Glutamatergic neuron (in vitro differentiated cells): ENCODE results near the gene TMC8. TPM values are rescaled to one million over a fixed set of nuclear protein-coding genes. Genes with fewer than 3 reads are reported as not detected.

Experiments
- DNase-seq: peaks from one replicate; pipeline ENCODE4 v3.0.0; 2022
- H3K27ac Mint-ChIP-seq: one replicate; pipeline ENCODE4 v1.8.0; 2020; ENCODE audit warnings: mild to moderate bottlenecking, mixed read lengths, inconsistent platforms; ENCODE audit not compliant: unreplicated experiment
- H3K27me3 Mint-ChIP-seq: one replicate; pipeline ENCODE4 v1.8.0; 2020; ENCODE audit warnings: mild to moderate bottlenecking, moderate library complexity, mixed read lengths, inconsistent platforms; ENCODE audit not compliant: unreplicated experiment
- H3K36me3 Mint-ChIP-seq: one replicate; pipeline ENCODE4 v1.8.0; 2020; ENCODE audit warnings: mild to moderate bottlenecking, mixed read lengths, inconsistent platforms; ENCODE audit not compliant: unreplicated experiment
- H3K4me1 Mint-ChIP-seq: one replicate; pipeline ENCODE4 v1.8.0; 2020; ENCODE audit warnings: mild to moderate bottlenecking, low read depth, mixed read lengths, inconsistent platforms; ENCODE audit not compliant: unreplicated experiment
- H3K4me3 Mint-ChIP-seq: one replicate; pipeline ENCODE4 v1.8.0; 2020; ENCODE audit warnings: mild to moderate bottlenecking, mixed read lengths, inconsistent platforms; ENCODE audit not compliant: unreplicated experiment
- H3K9me3 Mint-ChIP-seq: one replicate; pipeline ENCODE4 v1.8.0; 2020; ENCODE audit warnings: mild to moderate bottlenecking, moderate library complexity, mixed read lengths, inconsistent platforms; ENCODE audit not compliant: unreplicated experiment
- total RNA-seq: library from RNA; stranded (reverse); fragmentation: NEBNext Ultra II Directional; extraction: Animal tissue kit (Norgen Biotek cat#: 25700); gene quantifications from one replicate; pipeline ENCODE4 v1.2.1, GENCODE V29; 2021; ENCODE audit not compliant: unreplicated experiment
- TF ChIP-seq, protein P1 (sequence below): fragments of 200-600 bp; sonication (generic); IDR thresholded peaks from one replicate; pipeline ENCODE4 v1.5.0; 2021; ENCODE audit not compliant: partially characterized antibody, unreplicated experiment

The TMC8 gene
- total RNA-seq, 1 donor from 2014 or later, result not detected

DNA sequence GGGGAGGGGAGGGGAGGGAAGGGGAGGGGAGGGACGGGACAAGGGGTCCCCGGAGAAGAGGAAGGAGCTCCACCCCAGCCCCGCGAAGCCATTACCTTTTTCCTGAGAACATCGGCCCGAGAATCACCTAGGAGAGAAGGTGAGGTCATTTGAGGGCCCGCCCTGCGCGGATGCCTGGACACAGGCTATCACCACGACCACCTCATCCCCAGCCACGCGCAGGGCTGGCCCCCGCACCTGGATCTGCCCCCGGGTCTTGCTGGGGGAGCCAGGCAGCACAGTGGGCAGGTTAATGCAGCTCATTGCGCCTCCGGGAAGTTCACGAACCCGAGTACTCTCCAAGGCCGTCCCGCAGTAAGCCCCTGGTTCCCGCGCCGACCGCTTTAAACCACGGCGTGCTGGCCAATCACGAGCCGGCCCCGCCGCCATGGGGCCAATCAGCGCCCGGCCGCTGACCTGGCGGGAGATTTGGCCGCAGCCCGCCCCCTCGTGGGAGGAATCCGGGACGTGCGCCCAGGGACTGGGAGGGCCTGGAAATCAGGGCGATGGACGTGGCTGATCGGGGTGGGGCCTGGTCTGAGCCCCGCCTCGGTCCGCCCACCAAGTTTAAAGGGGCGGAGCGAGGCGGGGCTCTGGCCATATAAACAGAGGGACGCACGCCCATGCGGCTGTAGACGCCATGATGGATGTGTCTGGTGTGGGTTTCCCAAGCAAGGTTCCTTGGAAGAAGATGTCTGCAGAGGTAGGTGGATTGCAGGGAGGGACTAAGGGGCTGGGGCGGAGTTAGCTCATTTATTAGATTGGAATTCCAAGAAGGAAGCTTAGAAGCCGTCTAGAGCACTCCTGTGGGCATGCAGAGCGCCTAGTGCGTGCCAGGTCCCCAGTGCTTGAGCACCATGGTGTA lies 56.4 kb downstream of the TMC8 start, which contains the start of the genes AFMID and TK1:
Gene AFMID, plus strand, starts transcription at position 671 of the 904 bp plus-strand sequence. Its CDS starts 9 bp downstream, at position 680.
Gene TK1, minus strand, starts transcription at position 361 of the 904 bp plus-strand sequence. Its CDS starts 58 bp downstream, at position 303.
- peaks cover 2% of the 10 kb centered on the region for H3K9me3 Mint-ChIP-seq
- H3K4me1 Mint-ChIP-seq, result no peaks in the 10 kb centered on the region
- peak within 1 kb of the TSS; percentile 91 for H3K27ac Mint-ChIP-seq
- H3K27me3 Mint-ChIP-seq, result no peaks in the 10 kb centered on the region
- H3K36me3 Mint-ChIP-seq, result no peaks in the 10 kb centered on the region
- DNase-seq, result peak; percentile 99
- H3K4me3 Mint-ChIP-seq, result peak within 1 kb of the TSS; percentile 88
- TF ChIP-seq, protein P1, sequence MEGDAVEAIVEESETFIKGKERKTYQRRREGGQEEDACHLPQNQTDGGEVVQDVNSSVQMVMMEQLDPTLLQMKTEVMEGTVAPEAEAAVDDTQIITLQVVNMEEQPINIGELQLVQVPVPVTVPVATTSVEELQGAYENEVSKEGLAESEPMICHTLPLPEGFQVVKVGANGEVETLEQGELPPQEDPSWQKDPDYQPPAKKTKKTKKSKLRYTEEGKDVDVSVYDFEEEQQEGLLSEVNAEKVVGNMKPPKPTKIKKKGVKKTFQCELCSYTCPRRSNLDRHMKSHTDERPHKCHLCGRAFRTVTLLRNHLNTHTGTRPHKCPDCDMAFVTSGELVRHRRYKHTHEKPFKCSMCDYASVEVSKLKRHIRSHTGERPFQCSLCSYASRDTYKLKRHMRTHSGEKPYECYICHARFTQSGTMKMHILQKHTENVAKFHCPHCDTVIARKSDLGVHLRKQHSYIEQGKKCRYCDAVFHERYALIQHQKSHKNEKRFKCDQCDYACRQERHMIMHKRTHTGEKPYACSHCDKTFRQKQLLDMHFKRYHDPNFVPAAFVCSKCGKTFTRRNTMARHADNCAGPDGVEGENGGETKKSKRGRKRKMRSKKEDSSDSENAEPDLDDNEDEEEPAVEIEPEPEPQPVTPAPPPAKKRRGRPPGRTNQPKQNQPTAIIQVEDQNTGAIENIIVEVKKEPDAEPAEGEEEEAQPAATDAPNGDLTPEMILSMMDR, result peak; percentile 95

Other genes starting within 250 kb of the TMC8 start
- 64.7 TPM for gene TNRC6C, start 172.1 kb upstream of the TMC8 start, total RNA-seq
- gene TMC6, start 2.0 kb upstream of the TMC8 start, total RNA-seq, result 1.1 TPM
- not detected for gene C17orf99, start 15.6 kb downstream of the TMC8 start, total RNA-seq
- gene SYNGR2, start 37.8 kb downstream of the TMC8 start, total RNA-seq, result 3.2 TPM
- 2.5 TPM for gene TK1, start 56.3 kb downstream of the TMC8 start, total RNA-seq
- gene AFMID, start 56.6 kb downstream of the TMC8 start, total RNA-seq, result 29.9 TPM
- 14.5 TPM for gene BIRC5, start 83.5 kb downstream of the TMC8 start, total RNA-seq
- gene TMEM235, start 100.9 kb downstream of the TMC8 start, total RNA-seq, result not detected
- gene SOCS3, start 229.3 kb downstream of the TMC8 start, total RNA-seq, result 3.1 TPM
- gene PGS1, start 247.9 kb downstream of the TMC8 start, total RNA-seq, result 50.2 TPM